GM18870 (cell line): ENCODE data around the gene PPP1R27.

Experiments used
- ATAC-seq: cut with Tn5 transposase; IDR thresholded peaks from one replicate; pipeline ENCODE4 v1.9.1; 2021; ENCODE audit warnings: moderate library complexity; ENCODE audit not compliant: unreplicated experiment

Gene PPP1R27

DNA sequence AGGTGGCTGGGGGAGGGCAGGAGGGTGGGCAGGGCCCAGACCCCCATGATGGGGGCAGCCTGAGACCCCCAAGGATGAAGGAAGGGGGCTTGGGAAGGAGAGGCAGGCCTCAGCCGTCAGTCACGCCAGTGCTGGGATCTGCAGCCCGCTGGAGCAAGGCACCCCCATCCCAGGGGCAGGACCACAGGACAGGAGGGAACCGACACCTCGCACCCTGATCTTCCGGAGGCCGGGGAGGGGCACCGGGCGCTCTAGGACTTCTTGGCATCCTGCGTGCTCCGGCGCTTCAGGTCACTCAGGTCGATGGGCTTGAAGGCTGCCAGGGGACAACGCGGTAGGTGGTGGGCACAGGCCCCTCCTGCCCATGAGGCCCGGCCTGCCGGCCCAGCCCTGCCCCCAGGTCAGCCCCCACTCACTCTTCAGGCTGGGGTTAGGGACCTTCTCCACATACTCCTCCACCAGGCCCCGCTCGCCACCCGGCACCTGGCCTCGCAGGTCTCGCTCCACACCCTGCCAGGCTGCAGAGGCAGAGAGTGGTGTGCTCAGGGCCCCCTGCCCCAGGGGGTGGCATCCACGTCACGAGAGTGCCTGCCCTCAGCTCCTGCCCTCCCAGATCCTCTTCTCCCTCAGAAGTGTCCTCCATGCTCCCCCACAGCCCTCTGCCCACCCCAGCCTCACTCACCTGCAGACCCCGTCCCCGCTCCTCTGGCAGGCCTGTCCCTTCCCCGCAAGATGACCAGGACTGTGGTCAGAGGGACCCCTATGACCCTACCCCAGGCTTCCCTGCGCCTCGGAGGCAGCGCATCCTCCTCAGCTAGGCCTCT is 11.6 kb downstream of the PPP1R27 start:
- no peak for ATAC-seq

DNA sequence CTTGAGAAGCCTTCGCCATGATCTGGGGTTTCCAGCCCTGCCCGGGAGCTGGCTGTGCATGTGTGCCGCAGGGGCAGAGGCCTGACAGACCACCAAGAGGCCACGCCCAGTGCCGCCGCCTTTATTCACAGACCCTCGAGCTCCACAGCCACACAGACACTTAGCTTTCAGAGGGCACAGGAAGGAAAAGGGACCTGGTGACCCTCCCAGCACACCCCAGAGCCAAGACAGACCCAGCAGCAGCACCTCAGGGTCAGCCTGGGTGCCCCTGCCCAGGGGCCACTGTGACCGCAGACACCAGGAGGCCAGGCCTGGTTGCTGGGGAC is 12.6 kb downstream of the PPP1R27 start:
- no peak for ATAC-seq

DNA sequence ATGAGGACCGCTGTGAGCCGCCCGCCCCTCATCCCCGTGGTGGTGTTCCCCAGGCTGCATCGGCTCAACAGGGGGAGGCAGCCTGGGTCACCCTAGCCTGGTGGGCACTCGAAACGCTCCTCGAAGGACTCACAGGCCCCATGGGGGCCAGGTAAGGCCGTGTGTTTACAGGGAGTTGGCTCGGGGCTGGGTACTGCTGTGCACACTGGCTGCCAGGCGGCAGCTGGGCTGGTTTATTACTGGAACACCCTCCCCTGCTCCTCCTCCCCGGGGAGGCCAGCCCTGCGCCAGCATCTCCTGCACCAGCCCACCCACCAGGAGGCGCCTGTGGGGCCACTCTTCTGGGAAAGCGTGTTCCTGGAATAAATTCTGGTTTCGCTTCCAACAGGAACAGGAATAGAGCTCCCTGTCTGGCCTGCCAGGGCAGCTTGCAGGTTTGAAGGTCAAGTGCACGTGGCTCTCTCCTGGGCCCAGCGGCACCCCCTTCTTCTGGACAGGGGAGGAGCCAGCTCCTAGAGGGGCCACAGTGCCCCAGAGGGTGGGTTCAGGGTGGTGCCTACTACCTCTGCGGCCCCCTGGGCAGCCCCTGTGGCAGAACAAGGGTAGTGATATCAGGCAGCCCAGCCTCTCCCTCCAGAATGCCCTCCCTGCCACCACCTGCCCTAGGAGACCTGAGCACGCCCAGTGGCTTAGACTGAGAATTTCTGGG is 13.1 kb downstream of the PPP1R27 start:
- ATAC-seq, result no peak

DNA sequence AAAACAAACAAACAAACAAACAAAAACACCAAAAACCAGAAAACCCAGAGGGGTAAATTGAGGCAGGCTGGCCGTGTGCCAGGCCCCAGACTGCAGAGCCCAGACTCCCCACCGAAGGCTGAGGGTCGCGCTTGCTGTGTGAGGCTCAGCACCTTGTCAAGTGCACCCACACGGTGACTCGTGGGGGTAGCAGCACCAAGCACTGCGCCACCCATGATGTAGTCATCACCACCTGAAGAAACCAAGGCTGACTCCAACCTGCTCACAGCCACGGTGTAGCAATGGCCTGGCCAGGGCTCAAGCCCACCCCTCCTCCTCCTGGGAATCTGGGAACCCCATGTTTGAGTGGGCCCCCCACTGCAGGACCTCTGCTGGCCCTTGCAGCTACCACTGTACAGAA is 13.7 kb downstream of the PPP1R27 start:
- no peak for ATAC-seq

DNA sequence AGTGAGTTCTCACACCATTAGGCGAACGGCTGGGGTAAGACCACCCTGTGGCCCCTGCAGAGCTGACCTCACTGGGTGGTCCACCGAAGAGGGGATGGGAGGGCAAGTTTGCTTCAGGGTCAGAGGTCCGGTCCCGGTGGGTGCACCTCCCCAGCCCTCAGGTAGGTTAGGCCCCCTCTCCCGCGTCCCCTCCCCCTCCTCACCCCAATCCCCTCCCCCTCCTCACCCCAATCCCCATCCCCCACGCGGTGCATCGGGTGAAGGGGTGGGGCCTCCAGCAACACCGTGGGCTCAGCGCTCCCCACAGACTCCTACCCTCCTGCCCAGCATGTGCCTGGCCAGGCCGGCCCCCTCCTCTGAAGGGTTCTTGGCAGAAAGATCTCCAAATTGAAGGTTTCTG is 15.1 kb downstream of the PPP1R27 start:
- ATAC-seq, result no peak

DNA sequence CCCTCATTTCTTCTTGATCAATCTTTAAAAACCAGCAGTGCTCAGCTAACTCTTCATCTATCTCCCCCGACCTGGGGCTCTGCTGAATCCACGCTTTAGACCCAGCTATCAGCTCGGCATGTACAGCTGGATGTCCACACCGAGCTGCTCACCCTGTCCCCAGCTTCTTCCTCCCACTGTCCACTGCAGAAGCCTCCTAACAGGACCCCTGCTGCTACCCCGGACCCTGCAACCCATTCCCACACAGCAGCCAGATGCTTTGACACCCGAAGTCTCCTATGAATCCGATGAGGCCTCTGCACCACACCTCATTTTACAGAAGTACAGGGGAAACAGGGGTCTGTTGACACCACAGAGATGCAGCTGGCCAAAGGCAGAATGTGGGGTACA is 17.1 kb downstream of the PPP1R27 start:
- ATAC-seq, result no peak

DNA sequence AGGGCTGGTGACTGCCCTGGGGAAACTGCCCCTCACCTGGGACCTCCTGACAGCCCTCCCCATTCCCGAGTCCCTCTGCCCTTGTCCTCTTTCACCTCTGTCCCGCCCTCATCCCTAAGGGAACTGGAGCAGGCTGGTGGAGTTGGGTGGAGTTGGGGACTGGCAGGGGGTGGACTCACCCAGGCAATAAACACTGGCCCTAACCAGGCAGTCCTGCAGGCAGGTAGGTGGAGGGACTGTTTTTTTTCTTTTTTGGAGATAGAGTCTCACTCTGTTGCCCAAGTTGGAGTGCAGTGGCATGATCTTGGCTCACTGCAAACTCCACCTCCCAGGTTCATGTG is 19.2 kb downstream of the PPP1R27 start:
- no peak for ATAC-seq

DNA sequence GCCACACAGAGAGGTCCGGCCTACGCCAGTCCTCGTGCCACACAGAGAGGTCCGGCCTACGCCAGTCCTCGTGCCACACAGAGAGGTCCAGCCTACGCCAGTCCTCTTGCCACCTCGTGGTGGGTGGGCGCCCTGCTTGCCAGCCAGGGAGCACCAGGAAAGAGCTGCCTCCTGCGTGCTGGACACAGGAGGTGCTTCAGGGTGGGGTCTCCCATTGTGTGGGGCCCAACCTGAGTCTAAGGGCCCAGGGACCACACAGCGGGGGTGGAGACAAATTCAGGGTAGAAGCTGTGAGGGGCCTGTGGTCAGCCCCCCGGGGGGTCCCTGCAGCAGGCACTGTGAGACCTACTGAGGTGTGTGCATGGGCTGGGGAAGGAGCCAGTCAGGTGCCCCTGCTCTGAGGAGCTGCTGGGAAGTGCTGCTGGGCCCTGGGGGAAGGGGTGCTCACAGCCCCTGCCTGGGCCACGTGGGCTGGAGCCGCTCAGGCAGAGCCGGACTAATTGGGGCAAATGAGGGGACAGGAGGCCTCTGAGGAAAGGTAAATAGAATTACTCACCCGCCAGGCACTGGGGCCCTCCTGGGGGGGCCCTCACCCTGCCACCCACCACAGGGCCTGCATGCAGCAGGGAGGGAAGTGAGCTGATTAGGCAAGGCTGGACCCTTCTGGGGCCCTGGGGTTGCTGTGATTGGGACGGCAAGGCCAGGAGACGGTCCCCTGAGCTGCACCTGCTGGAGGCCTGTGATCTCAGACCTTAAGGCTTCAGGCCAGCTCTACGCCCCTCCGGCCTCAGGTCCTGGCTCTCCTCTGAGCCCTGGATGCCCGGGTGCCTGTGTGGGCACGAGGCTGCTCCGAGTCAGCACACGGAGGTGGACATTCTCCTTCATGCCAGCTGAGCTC is 19.9 kb downstream of the PPP1R27 start:
- no peak for ATAC-seq

DNA sequence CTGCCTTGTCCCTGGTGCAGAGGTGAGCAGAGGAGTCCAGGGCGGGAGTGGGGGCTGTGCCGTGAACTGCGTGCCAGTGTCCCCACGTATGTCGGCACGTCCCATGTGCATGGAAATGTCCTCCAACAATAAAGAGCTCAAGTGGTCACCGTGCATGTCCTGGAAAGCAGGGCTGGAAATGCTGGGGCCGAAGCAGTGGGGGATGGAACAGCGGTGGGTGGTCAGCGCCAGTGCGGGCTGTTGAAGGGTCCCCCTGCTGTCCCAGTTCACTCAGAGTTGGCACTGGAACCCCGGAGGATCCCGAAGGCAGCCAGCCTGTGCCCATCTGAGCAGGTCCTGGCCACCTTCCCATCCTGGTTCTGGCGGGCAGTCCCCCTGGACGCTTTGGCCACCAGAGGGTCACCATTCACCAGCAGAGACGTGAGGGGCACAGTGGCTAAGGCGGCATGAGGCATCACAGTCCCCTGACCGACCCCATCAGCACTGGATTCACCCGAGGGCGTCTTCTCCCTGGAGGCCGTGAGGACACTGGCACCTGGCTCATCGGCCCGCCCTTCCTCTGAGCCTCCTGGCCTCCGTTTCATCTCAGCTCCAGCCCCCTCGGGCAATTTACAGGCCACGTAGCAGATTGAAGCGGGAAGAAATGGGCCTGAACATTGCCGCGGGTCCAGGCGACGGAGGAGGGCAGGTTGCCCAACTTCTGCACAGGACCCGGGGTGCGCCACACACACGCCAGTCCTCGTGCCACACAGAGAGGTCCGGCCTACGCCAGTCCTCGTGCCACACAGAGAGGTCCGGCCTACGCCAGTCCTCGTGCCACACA is 20.8 kb downstream of the PPP1R27 start:
- ATAC-seq, result no peak

DNA sequence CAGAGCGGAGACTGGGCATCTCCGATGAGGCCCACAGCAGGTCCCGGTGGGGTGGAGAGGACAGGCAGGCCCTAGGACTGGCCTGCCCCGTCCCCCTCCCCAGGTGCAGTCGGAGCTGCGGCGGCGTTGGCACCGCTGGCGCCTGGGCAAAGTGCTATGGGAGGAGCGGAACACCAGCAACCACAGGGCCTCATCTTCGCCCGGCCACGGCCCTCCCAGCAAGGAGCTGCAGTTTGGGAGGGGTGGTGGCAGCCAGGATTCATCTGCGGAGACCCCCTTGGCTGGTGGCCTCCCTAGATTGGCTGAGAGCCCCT is 21.5 kb downstream of the PPP1R27 start:
- ATAC-seq, result no peak

DNA sequence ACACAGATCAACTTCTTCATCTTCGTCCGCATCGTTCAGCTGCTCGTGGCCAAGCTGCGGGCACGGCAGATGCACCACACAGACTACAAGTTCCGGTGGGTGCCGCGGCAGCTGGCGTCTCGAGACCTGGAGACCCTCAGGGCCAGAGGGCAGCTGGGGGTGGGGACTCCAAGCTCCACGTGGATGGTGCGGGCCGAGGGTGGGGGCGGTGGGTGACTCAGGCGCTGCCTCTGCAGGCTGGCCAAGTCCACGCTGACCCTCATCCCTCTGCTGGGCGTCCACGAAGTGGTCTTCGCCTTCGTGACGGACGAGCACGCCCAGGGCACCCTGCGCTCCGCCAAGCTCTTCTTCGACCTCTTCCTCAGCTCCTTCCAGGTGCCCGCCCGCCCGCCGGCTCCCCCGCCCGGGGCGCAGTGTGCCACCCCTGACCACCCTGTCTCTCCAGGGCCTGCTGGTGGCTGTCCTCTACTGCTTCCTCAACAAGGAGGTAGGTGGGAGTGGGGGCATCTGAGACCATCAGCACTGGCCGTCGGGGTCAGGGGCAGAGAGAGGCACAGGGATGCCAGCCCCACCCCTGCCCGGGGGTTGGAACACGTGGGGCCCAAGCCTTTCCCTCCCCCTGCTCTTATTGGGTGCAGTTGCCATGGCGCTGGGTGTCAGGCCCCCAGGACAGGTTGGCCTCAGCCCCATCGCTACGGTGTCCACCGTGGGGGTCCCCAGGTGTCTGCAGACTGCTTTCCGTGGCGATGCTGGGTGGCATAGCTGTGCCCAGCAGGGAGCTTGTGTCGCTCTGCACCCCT is 22.1 kb downstream of the PPP1R27 start:
- ATAC-seq, result no peak

DNA sequence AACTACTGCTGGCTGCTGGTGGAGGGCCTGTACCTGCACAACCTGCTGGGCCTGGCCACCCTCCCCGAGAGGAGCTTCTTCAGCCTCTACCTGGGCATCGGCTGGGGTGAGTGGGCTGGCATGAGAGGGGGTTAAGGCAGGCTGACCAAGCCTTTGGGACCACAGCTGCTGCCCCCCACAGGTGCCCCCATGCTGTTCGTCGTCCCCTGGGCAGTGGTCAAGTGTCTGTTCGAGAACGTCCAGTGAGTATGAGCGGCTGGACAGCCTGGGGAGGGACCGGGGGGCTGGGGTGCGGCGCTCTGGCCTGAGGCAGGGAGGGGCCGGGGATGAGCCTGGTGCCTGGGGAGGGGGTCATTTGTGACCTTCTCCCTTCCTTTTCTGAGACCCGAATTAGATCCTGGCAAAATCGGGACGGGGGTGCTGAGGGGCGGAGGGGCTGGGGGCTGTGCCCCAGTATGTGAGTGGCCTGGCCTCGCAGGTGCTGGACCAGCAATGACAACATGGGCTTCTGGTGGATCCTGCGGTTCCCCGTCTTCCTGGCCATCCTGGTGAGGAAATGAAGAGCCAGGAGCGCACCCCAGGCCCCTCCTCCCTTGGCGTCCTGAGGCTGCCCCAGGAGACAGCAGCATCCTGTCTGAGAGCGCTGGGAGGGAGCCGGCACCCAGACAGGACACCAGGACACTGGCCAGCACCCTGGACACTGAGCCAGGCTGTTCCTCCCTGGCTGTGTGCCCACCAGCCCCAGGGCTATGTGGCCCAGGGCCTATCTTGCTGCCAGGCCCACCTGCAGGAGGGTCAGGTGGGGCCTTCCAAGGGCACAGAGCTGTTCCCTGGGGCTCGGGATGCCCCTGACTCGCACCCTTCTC is 22.9 kb downstream of the PPP1R27 start:
- ATAC-seq, result no peak

DNA sequence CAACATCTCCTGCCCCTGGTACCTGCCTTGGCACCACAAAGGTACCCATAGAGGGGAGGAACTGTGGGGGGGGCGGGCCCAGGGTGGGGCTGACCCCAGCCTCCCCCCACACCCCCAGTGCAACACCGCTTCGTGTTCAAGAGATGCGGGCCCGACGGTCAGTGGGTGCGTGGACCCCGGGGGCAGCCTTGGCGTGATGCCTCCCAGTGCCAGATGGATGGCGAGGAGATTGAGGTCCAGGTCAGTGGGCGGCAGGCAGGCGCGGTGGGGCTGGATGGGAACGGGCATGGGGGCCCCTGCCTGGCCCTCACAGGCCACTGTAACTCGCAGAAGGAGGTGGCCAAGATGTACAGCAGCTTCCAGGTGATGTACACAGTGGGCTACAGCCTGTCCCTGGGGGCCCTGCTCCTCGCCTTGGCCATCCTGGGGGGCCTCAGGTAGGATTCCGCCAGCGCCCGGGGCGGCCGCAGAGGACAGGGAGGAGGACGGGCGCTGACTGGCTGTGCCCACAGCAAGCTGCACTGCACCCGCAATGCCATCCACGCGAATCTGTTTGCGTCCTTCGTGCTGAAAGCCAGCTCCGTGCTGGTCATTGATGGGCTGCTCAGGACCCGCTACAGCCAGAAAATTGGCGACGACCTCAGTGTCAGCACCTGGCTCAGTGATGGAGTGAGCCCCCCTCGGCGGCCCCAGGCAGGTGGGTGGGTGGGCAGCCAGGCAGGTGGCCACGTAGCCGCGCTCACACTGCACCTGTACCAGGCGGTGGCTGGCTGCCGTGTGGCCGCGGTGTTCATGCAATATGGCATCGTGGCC is 23.8 kb downstream of the PPP1R27 start:
- ATAC-seq, result no peak

DNA sequence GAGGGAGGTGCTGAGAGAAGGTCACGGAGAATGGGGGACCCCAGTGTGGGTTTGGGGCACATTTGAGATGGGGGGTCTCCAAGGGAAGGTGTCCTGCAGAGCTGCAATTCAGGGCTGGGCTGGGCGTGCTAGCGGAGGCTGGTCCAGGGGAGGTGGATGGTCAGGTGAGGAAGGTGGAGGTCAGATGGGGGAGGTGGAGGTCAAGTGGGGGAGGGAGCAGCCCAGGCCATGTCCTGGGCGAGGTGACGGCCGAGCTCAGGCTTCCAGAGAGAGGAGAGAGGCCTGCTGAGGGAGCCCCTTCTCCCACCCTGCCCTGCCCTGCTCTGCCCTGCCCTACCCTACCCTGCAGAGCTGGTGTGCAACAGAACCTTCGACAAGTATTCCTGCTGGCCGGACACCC is 24.4 kb downstream of the PPP1R27 start:
- no peak for ATAC-seq

DNA sequence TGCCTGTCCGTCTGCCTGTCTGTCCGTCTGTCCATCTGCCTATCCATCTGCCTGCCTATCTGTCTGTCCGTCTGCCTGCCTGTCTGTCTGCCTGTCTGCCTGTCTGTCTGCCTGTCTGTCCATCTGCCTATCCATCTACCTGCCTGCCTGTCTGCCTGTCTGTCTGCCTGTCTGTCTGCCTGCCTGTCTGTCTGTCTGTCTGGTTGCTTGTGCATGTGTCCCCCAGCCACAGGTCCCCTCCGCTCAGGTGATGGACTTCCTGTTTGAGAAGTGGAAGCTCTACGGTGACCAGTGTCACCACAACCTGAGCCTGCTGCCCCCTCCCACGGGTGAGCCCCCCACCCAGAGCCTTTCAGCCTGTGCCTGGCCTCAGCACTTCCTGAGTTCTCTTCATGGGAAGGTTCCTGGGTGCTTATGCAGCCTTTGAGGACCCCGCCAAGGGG is 25.3 kb downstream of the PPP1R27 start:
- ATAC-seq, result no peak

DNA sequence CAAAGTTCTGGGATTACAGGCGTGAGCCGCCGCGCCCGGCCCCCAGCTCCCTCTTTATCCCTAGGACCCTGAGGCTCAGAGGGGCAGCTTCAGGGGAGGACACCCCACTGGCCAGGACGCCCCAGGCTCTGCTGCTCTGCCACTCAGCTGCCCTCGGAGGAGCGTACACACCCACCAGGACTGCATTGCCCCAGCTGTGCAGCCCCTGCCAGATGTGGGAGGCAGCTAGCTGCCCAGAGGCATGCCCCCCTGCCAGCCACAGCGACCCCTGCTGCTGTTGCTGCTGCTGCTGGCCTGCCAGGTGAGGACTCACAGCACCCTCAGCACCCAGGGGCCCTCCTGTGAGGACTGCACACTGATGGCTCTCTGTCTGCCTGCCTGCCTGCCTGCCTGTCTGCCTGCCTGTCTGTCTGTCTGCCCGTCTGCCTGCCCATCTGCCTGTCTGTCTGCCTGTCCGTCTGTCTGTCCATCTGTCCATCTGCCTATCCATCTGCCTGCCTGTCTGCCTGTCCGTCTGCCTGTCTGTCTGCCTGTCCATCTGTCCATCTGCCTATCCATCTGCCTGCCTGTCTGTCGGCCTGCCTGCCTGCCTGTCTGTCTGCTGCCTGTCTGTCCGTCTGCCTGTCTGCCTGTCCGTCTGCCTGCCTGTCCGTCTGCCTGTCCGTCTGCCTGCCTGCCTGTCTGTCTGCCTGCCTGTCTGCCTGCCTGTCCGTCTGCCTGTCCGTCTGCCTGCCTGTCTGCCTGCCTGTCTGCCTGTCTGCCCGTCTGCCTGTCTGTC is 25.9 kb downstream of the PPP1R27 start:
- no peak for ATAC-seq

DNA sequence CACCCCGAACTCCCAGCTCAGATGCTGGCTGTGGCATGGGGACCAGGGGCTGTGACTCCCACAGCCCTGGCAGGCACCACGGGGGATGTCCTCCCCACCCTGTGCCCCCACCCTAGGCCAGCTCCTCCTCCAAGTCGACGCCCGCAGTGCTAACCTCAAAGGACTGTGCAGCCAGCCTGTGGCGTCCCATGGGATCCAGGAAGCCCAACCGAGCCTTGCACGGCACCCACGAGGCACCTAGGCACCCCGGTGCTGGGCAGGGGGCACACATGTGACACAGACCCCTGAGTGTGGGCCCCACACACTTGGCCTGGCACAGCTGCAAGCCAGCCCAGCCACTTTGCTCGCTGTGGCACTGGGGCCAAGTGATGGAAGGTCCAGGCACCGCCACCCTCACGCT is 27.0 kb downstream of the PPP1R27 start:
- ATAC-seq, result no peak
